ENCODE measurements around the gene WFDC1.

DNA sequence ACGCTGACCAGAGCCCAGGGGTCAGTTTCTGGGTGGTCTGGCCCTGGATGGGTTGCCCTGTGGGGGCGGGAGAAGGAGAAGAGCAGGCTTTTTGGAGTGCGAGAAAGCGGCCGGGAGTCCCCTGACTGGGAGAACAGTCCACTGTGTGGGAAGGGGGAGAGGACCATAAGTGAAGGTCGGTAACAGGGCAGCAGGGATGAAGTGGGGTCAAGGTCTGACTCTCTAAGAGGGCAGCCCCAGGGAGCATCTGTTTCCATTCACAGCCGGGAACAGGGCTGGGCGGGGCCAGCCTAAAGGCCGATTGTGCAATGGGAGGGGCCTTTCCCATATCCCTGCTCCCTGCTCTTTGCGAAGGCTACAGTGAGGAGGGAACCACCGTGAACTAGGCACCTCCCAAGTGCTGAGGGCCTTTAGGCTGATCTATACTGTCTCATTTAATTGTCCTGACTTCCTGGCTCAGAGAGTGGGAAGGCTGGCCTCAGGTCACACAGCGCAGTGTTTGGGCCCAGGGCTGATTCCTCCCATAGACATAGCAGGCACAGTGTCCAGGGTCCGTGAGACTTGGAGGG, 10.4 kb upstream of the WFDC1 start:
- TF ChIP-seq POLR2AphosphoS5 (IDR thresholded peaks at IDR 0.05; ENCODE audit: low read depth): no peak
- TF ChIP-seq ZNF331 (CRISPR knock-in tag; IDR thresholded peaks at IDR 0.05; ENCODE audit: low read depth): no peak
- TF ChIP-seq, protein P1, sequence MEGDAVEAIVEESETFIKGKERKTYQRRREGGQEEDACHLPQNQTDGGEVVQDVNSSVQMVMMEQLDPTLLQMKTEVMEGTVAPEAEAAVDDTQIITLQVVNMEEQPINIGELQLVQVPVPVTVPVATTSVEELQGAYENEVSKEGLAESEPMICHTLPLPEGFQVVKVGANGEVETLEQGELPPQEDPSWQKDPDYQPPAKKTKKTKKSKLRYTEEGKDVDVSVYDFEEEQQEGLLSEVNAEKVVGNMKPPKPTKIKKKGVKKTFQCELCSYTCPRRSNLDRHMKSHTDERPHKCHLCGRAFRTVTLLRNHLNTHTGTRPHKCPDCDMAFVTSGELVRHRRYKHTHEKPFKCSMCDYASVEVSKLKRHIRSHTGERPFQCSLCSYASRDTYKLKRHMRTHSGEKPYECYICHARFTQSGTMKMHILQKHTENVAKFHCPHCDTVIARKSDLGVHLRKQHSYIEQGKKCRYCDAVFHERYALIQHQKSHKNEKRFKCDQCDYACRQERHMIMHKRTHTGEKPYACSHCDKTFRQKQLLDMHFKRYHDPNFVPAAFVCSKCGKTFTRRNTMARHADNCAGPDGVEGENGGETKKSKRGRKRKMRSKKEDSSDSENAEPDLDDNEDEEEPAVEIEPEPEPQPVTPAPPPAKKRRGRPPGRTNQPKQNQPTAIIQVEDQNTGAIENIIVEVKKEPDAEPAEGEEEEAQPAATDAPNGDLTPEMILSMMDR (conservative IDR thresholded peaks at IDR 0.05; ENCODE audit: low read depth in 2 of 2): no peak
- TF ChIP-seq NANOG (IDR thresholded peaks at IDR 0.05; ENCODE audit: borderline replicate concordance): no peak
- no peak for TF ChIP-seq EZH2phosphoT487 (IDR thresholded peaks at IDR 0.05; ENCODE audit: unreplicated experiment)
- no peak for TF ChIP-seq CREB1 (CRISPR knock-in tag; IDR thresholded peaks at IDR 0.05; ENCODE audit: low read depth)
- TF ChIP-seq EZH2 (IDR thresholded peaks at IDR 0.05; ENCODE audit: low read depth, unreplicated experiment): no peak
